Islet of Langerhans (tissue), 1 donor: ENCODE measurements around the gene RAD51B.
"Not testable (repeated sequence)": the region's sequence is repeated elsewhere in the genome, so short reads cannot be mapped to it uniquely, and the experiment has no call there.

Source experiments
- FAIRE-seq: peaks from one replicate; lab custom pipeline; 2011; peaks lifted over from hg19 to GRCh38; lab: Jason Lieb, UNC

Gene RAD51B

GRCh38 chr14:67984274-67984673 is 164.7 kb downstream of the RAD51B start:
- no peak for FAIRE-seq

- no peak for FAIRE-seq
These were observed 166.7 kb downstream of the RAD51B start for GRCh38 chr14:67986131-67986841.

GRCh38 chr14:67987606-67988005 is 168.0 kb downstream of the RAD51B start:
- no peak for FAIRE-seq

- not testable (repeated sequence) for FAIRE-seq
These were observed 168.6 kb downstream of the RAD51B start for GRCh38 chr14:67988210-67988609.

GRCh38 chr14:67990576-67990975 is 171.0 kb downstream of the RAD51B start:
- FAIRE-seq: no peak

GRCh38 chr14:67994531-67994930 is 175.0 kb downstream of the RAD51B start:
- FAIRE-seq: no peak

- FAIRE-seq: no peak
These were observed 176.7 kb downstream of the RAD51B start for GRCh38 chr14:67996235-67996634.

GRCh38 chr14:67998834-67999233 is 179.3 kb downstream of the RAD51B start:
- no peak for FAIRE-seq

- no peak for FAIRE-seq
These were observed 179.7 kb downstream of the RAD51B start for GRCh38 chr14:67999290-67999689.

- FAIRE-seq: no peak
These were observed 180.3 kb downstream of the RAD51B start for GRCh38 chr14:67999705-68000384.

GRCh38 chr14:68000511-68000910 is 180.9 kb downstream of the RAD51B start:
- FAIRE-seq: peak; percentile 65

- peak; percentile 38 for FAIRE-seq
These were observed 188.9 kb downstream of the RAD51B start for GRCh38 chr14:68008491-68008890.

- FAIRE-seq: peak; percentile 33
These were observed 191.9 kb downstream of the RAD51B start for GRCh38 chr14:68011406-68012028.

- FAIRE-seq: no peak
These were observed 193.3 kb downstream of the RAD51B start for GRCh38 chr14:68012871-68013270.

- FAIRE-seq: peak; percentile 82
These were observed 193.7 kb downstream of the RAD51B start for GRCh38 chr14:68013326-68013725.

GRCh38 chr14:68014771-68015170 is 195.2 kb downstream of the RAD51B start:
- no peak for FAIRE-seq

- no peak for FAIRE-seq
These were observed 196.0 kb downstream of the RAD51B start for GRCh38 chr14:68015356-68016254.

- FAIRE-seq: no peak
These were observed 196.8 kb downstream of the RAD51B start for GRCh38 chr14:68016255-68016914.

- FAIRE-seq: peak; percentile 55
These were observed 199.0 kb downstream of the RAD51B start for GRCh38 chr14:68018598-68018997.

- FAIRE-seq: no peak
These were observed 200.9 kb downstream of the RAD51B start for GRCh38 chr14:68020493-68020892.

- FAIRE-seq: no peak
These were observed 201.6 kb downstream of the RAD51B start for GRCh38 chr14:68020999-68021663.
